ENCODE results near the gene GDF15.

GDF15 gene

GRCh38 chr19:18419699-18420460 is 33.9 kb downstream of the GDF15 start:
- peak in 1 of 2 experiments; percentile 73 for DNase-seq

GRCh38 chr19:18420930-18421329 is 35.0 kb downstream of the GDF15 start:
- DNase-seq: no peak

- DNase-seq: no peak
Observed at GRCh38 chr19:18421371-18421959, 35.5 kb downstream of the GDF15 start.

- DNase-seq: peak in 1 of 2 experiments; percentile 48
Observed at GRCh38 chr19:18422530-18423191, 36.7 kb downstream of the GDF15 start.

GRCh38 chr19:18423258-18424020 is 37.5 kb downstream of the GDF15 start:
- no peak for DNase-seq

- no peak for DNase-seq
Observed at GRCh38 chr19:18424122-18424889, 38.3 kb downstream of the GDF15 start.

- DNase-seq: no peak
Observed at GRCh38 chr19:18424890-18425514, 39.0 kb downstream of the GDF15 start.

- DNase-seq: no peak
Observed at GRCh38 chr19:18425515-18426415, 39.8 kb downstream of the GDF15 start.

GRCh38 chr19:18426416-18426767 is 40.4 kb downstream of the GDF15 start:
- no peak for DNase-seq

- no peak for DNase-seq
Observed at GRCh38 chr19:18427080-18427742, 41.3 kb downstream of the GDF15 start.

GRCh38 chr19:18427743-18428113 is 41.8 kb downstream of the GDF15 start:
- no peak for DNase-seq

- no peak for DNase-seq
Observed at GRCh38 chr19:18428173-18428786, 42.3 kb downstream of the GDF15 start.

- DNase-seq: peak; percentile 82 to 85
Observed at GRCh38 chr19:18428787-18429674, 43.1 kb downstream of the GDF15 start.

- DNase-seq: peak in 1 of 2 experiments; percentile 48
Observed at GRCh38 chr19:18429717-18430416, 43.9 kb downstream of the GDF15 start.

- no peak for DNase-seq
Observed at GRCh38 chr19:18430417-18431144, 44.6 kb downstream of the GDF15 start.

GRCh38 chr19:18431351-18432197 is 45.6 kb downstream of the GDF15 start:
- no peak for DNase-seq

Measured in activated T-cell treated with anti-CD3 and anti-CD28 coated beads, Interleukin-2, amount 50 U/mL, for 48 hours (primary cell).